ENCODE results near the gene PCDHB5.
"Not testable (repeated sequence)": the region's sequence is repeated elsewhere in the genome, so short reads cannot be mapped to it uniquely, and the experiment has no call there.

PCDHB5 gene

GRCh38 chr5:141149812-141150211 is 14.8 kb downstream of the PCDHB5 start, which contains the start of gene PCDHB6:
TSS of gene PCDHB6 (plus strand) at chr5:141150057. CDS start at chr5:141150258, 201 bp downstream.
- DNase-seq (ENCODE audit: low spot score), result no peak

GRCh38 chr5:141150224-141150992 is 15.4 kb downstream of the PCDHB5 start:
- DNase-seq (ENCODE audit: low spot score), result no peak
- in situ Hi-C loops (cut with MboI; ENCODE audit: low pct_unique_long_range_greater_than_20kb, low sequenced_read_pairs, unreplicated experiment), result no loop called here
- TF ChIP-seq CTCF (IDR thresholded peaks at IDR 0.05; ENCODE audit: extremely low read depth, insufficient read depth, missing control alignments), result no peak

More at GRCh38 chr5:141149812-141150211, 14.8 kb downstream of the PCDHB5 start, which contains the start of gene PCDHB6:
- in situ Hi-C loops (cut with MboI; ENCODE audit: low pct_unique_long_range_greater_than_20kb, low sequenced_read_pairs, unreplicated experiment), result no loop called here
- peak; percentile 28 for TF ChIP-seq CTCF (IDR thresholded peaks at IDR 0.05; ENCODE audit: extremely low read depth, insufficient read depth, missing control alignments)

- no peak for DNase-seq (ENCODE audit: low spot score)
- TF ChIP-seq CTCF (IDR thresholded peaks at IDR 0.05; ENCODE audit: extremely low read depth, insufficient read depth, missing control alignments), result no peak
- in situ Hi-C loops (cut with MboI; ENCODE audit: low pct_unique_long_range_greater_than_20kb, low sequenced_read_pairs, unreplicated experiment), result no loop called here
Observed at GRCh38 chr5:141150993-141151325, 16.0 kb downstream of the PCDHB5 start.

GRCh38 chr5:141151632-141152031 is 16.6 kb downstream of the PCDHB5 start:
- in situ Hi-C loops (cut with MboI; ENCODE audit: low pct_unique_long_range_greater_than_20kb, low sequenced_read_pairs, unreplicated experiment), result not testable (repeated sequence)

GRCh38 chr5:141152096-141152495 is 17.1 kb downstream of the PCDHB5 start:
- in situ Hi-C loops (cut with MboI; ENCODE audit: low pct_unique_long_range_greater_than_20kb, low sequenced_read_pairs, unreplicated experiment), result not testable (repeated sequence)

More at GRCh38 chr5:141151632-141152031, 16.6 kb downstream of the PCDHB5 start:
- DNase-seq (ENCODE audit: low spot score), result not testable (repeated sequence)

DNA sequence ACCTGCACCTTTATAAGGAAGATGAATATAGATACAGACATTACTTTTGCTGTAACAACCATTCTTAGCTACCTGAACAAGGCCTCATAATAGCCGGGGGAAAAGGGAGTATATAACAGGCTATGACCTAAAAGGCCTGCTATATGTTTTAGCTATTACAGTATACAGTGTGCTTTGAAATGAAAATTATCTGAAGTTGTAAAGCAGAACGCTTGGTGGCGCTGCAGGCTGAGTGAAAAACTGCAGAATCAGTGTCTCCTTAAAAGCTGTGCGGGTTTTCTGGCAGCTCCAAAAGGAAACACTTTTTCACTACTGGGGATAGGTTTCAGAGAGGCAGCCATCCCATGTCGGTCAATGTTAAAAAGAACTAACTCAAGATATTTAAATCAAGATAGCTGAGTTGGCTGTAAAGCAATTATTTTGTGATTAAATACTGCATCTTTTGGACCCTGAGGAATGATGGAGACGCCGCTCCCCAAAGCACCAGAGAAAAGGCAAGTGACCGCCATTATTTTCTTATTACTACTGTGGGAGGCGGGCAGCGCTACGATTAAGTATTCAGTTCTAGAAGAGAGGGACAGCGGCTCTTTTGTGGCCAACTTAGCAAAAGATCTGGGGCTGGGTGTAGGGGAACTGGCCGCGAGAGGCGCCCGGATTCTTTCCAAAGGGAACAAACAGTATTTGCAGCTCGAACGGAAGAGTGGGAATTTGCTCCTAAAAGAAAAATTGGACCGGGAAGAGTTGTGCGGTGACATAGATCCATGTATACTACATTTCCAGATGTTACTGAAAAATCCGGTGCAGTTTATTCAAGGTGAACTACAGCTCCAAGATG is 20.8 kb downstream of the PCDHB5 start:
- in situ Hi-C loops (cut with MboI; ENCODE audit: low pct_unique_long_range_greater_than_20kb, low sequenced_read_pairs, unreplicated experiment), result no loop called here
- no peak for TF ChIP-seq CTCF (IDR thresholded peaks at IDR 0.05; ENCODE audit: extremely low read depth, insufficient read depth, missing control alignments)
- DNase-seq (ENCODE audit: low spot score), result no peak

More at GRCh38 chr5:141152096-141152495, 17.1 kb downstream of the PCDHB5 start:
- not testable (repeated sequence) for DNase-seq (ENCODE audit: low spot score)

DNA sequence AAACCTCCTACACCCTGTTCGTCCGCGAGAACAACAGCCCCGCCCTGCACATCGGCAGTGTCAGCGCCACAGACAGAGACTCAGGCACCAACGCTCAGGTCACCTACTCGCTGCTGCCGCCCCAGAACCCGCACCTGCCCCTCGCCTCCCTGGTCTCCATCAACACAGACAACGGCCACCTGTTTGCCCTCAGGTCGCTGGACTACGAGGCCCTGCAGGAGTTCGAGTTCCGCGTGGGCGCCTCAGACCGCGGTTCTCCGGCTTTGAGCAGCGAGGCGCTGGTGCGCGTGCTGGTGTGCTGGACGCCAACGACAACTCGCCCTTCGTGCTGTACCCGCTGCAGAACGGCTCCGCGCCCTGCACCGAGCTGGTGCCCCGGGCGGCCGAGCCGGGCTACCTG is 22.4 kb downstream of the PCDHB5 start:
- DNase-seq (ENCODE audit: low spot score); in situ Hi-C loops (cut with MboI; ENCODE audit: low pct_unique_long_range_greater_than_20kb, low sequenced_read_pairs, unreplicated experiment): not testable (repeated sequence)

DNA sequence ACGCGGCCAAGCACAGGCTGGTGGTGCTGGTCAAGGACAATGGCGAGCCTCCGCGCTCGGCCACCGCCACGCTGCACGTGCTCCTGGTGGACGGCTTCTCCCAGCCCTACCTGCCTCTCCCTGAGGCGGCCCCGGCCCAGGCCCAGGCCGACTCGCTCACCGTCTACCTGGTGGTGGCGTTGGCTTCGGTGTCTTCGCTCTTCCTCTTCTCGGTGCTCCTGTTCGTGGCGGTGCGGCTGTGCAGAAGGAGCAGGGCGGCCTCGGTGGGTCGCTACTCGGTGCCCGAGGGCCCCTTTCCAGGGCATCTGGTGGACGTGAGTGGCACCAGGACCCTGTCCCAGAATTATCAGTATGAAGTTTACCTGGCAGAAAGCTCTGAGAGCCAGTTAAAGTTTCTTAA is 22.9 kb downstream of the PCDHB5 start:
- DNase-seq (ENCODE audit: low spot score); in situ Hi-C loops (cut with MboI; ENCODE audit: low pct_unique_long_range_greater_than_20kb, low sequenced_read_pairs, unreplicated experiment): not testable (repeated sequence)
